ENCODE measurements around the gene IL10RB.

DNA sequence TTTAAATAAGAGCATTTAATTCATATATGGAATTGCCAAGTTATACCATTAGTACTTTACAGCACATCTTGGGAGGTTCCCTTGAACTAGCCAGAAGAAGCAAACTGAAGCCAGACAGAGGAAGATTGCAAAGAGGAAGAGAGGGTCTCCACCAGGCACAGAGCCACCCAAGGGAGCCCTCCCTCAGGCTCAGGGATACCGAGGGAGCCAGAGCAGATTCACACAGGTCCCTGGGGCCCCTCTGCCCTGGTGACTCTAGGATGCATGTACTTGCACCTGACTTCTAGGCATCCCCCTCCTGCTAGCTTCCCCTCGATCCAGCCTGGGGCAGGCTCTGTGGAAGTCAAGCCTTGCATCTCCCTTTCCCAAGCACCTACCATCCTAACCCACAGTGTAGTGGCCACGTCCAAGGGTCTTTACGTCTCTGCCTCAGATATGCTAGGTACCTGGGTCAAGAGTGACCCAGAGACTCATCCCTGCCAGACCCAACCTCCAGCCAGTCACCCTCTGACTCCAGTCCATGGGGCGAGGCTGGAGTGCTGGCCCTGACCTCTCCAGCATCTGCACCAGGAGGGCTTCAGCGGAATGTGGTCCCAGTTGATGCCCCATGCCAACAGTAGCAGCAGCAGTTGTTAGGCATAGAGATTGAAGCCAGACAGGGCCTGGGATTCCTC, 30.0 kb upstream of the IL10RB start:
- TF ChIP-seq POLR2A (IDR thresholded peaks at IDR 0.05) (no peak), CTCF (IDR thresholded peaks at IDR 0.05) (no peak)

Data from body of pancreas (tissue), 4 donors.